ENCODE measurements around the gene SMO. TPM values are rescaled to one million over a fixed set of nuclear protein-coding genes. Genes with fewer than 3 reads are reported as not detected.

SMO gene
- total and polyA plus RNA-seq, 2 experiments from 2014 or later, result 25.5 to 46.2 TPM

GRCh38 chr7:129168231-129169021, 20.0 kb upstream of the SMO start:
- 39% methylated on average over 20 of the region's 20 CpGs for WGBS (ENCODE audit: low lambda C conversion rate, missing lambda C conversion rate)
- Histone ChIP-seq H3K4me3 (no peak overlapping the region), H3K79me2 (no peaks in the 10 kb centered on the region), H3K4me2 (peak overlapping the region; percentile 84), H4K20me1 (ENCODE audit: insufficient read depth, poor library complexity, severe bottlenecking) (no peaks in the 10 kb centered on the region), H3K27ac (peak overlapping the region; percentile 89), H3K36me3 (replicated peaks; ENCODE audit: insufficient read depth, low read depth) (no peaks in the 10 kb centered on the region), H3K27me3 (no peaks in the 10 kb centered on the region), H3K4me1 (ENCODE audit: insufficient read depth) (peaks cover 10% of the 10 kb centered on the region), H3K9me2 (replicated peaks; ENCODE audit: insufficient read depth) (no peaks in the 10 kb centered on the region), H3K9me3 (ENCODE audit: low read depth) (no peaks in the 10 kb centered on the region), H2AFZ (peak overlapping the region; percentile 75)
- DNase-seq (ENCODE audit: low spot score), result peak; percentile 22
- TF ChIP-seq EZH2 (IDR thresholded peaks at IDR 0.05; ENCODE audit: borderline replicate concordance) (no peak), EZH2phosphoT487 (IDR thresholded peaks at IDR 0.05; ENCODE audit: low read depth, severe bottlenecking, unreplicated experiment) (no peak)
- TF ChIP-seq, protein P1, sequence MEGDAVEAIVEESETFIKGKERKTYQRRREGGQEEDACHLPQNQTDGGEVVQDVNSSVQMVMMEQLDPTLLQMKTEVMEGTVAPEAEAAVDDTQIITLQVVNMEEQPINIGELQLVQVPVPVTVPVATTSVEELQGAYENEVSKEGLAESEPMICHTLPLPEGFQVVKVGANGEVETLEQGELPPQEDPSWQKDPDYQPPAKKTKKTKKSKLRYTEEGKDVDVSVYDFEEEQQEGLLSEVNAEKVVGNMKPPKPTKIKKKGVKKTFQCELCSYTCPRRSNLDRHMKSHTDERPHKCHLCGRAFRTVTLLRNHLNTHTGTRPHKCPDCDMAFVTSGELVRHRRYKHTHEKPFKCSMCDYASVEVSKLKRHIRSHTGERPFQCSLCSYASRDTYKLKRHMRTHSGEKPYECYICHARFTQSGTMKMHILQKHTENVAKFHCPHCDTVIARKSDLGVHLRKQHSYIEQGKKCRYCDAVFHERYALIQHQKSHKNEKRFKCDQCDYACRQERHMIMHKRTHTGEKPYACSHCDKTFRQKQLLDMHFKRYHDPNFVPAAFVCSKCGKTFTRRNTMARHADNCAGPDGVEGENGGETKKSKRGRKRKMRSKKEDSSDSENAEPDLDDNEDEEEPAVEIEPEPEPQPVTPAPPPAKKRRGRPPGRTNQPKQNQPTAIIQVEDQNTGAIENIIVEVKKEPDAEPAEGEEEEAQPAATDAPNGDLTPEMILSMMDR (IDR thresholded peaks at IDR 0.05; ENCODE audit: poor library complexity), result no peak

- H3K27me3 ChIP-seq, result no peaks in the 10 kb centered on the region
- H3K4me3 ChIP-seq, result peak overlapping the region; percentile 0
- no peak for TF ChIP-seq EZH2phosphoT487 (IDR thresholded peaks at IDR 0.05; ENCODE audit: low read depth, severe bottlenecking, unreplicated experiment)
- no peak for TF ChIP-seq EZH2 (IDR thresholded peaks at IDR 0.05; ENCODE audit: borderline replicate concordance)
- TF ChIP-seq, protein P1 (IDR thresholded peaks at IDR 0.05; ENCODE audit: poor library complexity), result no peak
- peak overlapping the region; percentile 89 for H3K27ac ChIP-seq
- no peaks in the 10 kb centered on the region for H3K36me3 ChIP-seq (replicated peaks; ENCODE audit: insufficient read depth, low read depth)
- no peaks in the 10 kb centered on the region for H3K9me2 ChIP-seq (replicated peaks; ENCODE audit: insufficient read depth)
- peak overlapping the region; percentile 84 for H3K4me2 ChIP-seq
- H4K20me1 ChIP-seq (ENCODE audit: insufficient read depth, poor library complexity, severe bottlenecking), result no peaks in the 10 kb centered on the region
- peak overlapping the region; percentile 88 for H2AFZ ChIP-seq
- peak; percentile 70 for DNase-seq (ENCODE audit: low spot score)
- H3K9me3 ChIP-seq (ENCODE audit: low read depth), result no peaks in the 10 kb centered on the region
- H3K4me1 ChIP-seq (ENCODE audit: insufficient read depth), result peaks cover 10% of the 10 kb centered on the region
- H3K79me2 ChIP-seq, result no peaks in the 10 kb centered on the region
- 16% methylated on average over 18 of the region's 47 CpGs for WGBS (ENCODE audit: low lambda C conversion rate, missing lambda C conversion rate)
These were observed 19.2 kb upstream of the SMO start for GRCh38 chr7:129169171-129169671.

DNA sequence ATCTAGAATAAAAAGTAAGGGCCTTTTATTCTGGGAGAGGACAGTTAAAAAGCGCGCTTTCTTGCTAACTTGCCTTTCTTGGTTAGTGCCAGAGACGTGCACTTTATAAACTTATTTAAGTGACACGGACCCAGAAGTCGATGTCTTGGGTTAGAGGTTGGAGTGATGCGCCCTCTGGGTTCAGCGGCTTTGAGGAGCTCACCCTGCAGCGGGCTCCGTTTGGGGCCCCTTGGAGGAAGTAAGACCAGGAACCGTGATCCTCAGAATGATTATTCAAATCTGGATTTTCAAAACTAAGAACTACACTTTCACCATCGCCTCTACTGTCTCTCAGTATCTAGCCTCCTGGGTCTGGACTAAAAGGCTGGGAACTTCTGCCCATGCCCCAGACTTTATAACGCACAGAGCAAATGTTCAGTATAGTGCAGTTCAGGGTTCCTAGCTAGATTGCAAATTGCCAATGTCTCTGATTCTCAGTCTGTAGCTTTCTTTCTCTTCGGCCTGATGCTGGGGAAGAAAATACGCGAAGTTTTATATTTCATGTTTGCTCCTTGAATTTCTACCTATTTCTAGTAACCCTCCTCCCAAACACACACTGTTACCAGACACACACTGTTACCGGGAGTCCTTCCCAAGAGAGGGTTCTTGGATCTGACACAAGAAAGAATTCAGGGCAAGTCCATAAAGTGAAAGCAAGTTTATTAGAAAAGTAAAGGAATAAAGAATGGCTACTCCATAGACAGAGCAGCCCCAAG, 18.6 kb upstream of the SMO start:
- Histone ChIP-seq H3K27ac (peak overlapping the region; percentile 89), H3K79me2 (no peaks in the 10 kb centered on the region), H3K9me2 (replicated peaks; ENCODE audit: insufficient read depth) (no peaks in the 10 kb centered on the region), H3K27me3 (no peaks in the 10 kb centered on the region), H3K36me3 (replicated peaks; ENCODE audit: insufficient read depth, low read depth) (no peaks in the 10 kb centered on the region), H2AFZ (peak overlapping the region; percentile 88), H3K4me1 (ENCODE audit: insufficient read depth) (peaks cover 10% of the 10 kb centered on the region), H3K9me3 (ENCODE audit: low read depth) (no peaks in the 10 kb centered on the region), H3K4me3 (peak overlapping the region; percentile 0), H3K4me2 (peak overlapping the region; percentile 84), H4K20me1 (ENCODE audit: insufficient read depth, poor library complexity, severe bottlenecking) (no peaks in the 10 kb centered on the region)
- TF ChIP-seq EZH2 (IDR thresholded peaks at IDR 0.05; ENCODE audit: borderline replicate concordance) (no peak), EZH2phosphoT487 (IDR thresholded peaks at IDR 0.05; ENCODE audit: low read depth, severe bottlenecking, unreplicated experiment) (no peak)
- TF ChIP-seq, protein P1 (IDR thresholded peaks at IDR 0.05; ENCODE audit: poor library complexity), result no peak
- 43% methylated on average over 16 of the region's 16 CpGs for whole genome bisulfite sequencing (ENCODE audit: low lambda C conversion rate, missing lambda C conversion rate)
- no peak for DNase-seq (ENCODE audit: low spot score)

All from hepatocyte (in vitro differentiated cells).